Measurements from ENCODE around the gene GLI2. TPM values are rescaled to one million over a fixed set of nuclear protein-coding genes. Genes with fewer than 3 reads are reported as not detected.
A peak's percentile ranks its signal among the peaks of the same experiment; 100 is the strongest.

Gene GLI2
- polyA plus RNA-seq, 1 experiment, result 5.2 TPM

DNA sequence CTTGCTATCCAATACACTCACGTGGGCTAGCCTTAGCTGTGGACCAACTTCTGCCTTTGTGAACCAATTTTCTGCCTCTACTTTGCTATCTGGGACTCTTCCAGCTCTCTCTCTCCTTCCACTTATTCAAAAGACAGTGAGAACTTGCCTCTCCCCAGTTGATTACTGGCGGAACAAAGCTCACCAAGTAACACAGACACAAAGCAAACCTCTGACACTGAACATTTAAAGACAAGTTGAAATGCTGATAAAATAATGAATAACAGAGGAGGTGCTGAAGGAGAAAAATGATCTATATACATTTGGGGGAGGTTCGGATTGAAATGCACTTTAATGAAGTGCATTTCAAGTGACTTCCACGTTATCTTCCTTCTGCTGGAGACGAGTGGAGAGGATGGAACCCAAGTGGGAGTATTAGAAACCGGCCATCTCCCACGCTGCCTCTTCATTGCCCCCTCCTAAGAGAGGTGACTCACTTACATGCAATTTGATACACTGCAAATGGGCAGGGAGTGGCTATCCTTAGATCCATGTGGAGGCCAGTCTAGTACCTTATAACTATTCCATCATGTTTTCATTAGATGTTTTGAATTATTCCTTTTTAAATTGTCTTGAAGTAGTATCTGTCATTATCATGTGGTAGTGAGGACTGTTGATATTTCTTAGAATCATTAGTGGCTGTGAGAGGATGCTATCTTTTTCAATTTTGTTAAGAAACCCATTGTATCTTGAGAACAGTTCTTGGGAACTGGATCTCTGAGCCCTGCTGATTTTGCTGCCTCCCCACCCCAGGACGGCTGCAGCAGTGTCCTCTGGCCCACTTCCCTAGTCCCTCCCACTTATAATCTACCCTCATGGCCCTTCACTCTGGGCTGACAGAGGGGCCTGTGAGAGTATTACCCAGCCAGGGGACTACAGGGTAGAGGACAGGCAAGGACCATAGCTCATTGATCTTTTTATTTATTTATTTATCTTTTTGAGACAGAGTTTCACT, 6.0 kb upstream of the GLI2 start:
- H3K27ac ChIP-seq (ENCODE audit: low read depth, low read length), result peak overlapping the region; percentile 58
- no peak for DNase-seq (ENCODE audit: low read depth, low spot score)
- H3K27me3 ChIP-seq (ENCODE audit: control insufficient read depth, insufficient read depth, low read length), result no peaks in the 10 kb centered on the region
- CTCF ChIA-PET, result interaction anchor here (1.2 kb wide), 1 partner anchor 34 kb away, joined by 4 read pairs; no protein-coding TSS in a partner anchor
- H3K4me3 ChIP-seq (ENCODE audit: low read depth, low read length), result no peak overlapping the region
- H3K9me3 ChIP-seq (ENCODE audit: control insufficient read depth, insufficient read depth, low read length), result peaks cover 7% of the 10 kb centered on the region; the same call in 1 of the 2 replicates
- TF ChIP-seq, protein P1, sequence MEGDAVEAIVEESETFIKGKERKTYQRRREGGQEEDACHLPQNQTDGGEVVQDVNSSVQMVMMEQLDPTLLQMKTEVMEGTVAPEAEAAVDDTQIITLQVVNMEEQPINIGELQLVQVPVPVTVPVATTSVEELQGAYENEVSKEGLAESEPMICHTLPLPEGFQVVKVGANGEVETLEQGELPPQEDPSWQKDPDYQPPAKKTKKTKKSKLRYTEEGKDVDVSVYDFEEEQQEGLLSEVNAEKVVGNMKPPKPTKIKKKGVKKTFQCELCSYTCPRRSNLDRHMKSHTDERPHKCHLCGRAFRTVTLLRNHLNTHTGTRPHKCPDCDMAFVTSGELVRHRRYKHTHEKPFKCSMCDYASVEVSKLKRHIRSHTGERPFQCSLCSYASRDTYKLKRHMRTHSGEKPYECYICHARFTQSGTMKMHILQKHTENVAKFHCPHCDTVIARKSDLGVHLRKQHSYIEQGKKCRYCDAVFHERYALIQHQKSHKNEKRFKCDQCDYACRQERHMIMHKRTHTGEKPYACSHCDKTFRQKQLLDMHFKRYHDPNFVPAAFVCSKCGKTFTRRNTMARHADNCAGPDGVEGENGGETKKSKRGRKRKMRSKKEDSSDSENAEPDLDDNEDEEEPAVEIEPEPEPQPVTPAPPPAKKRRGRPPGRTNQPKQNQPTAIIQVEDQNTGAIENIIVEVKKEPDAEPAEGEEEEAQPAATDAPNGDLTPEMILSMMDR (IDR thresholded peaks at IDR 0.05; ENCODE audit: low read depth, low read length), result no peak
- POLR2A ChIA-PET, result interaction anchor here (0.6 kb wide), 2 partner anchors 40 to 50 kb away, joined by 3 read pairs; no protein-coding TSS in a partner anchor

DNA sequence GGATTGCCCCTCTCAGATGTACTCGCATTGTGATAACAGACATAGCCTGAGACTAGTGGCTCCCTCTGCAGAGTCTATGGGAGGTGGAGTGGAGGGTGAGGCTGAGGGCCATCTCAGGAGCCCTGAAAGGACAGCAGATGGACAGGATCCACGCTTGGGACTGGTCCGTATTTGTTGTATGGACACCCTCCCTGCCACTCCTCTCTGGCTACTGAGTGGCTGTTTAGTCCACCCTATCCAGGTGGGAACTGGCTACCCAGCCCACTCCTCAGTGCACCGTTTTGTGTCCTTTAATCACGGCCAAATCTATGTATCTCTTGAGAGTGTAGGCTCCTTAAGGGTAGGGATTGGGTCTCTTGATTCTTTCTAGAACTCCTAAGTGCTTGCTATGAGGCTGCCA, 4.5 kb upstream of the GLI2 start:
- POLR2A ChIA-PET, result no interaction called here
- CTCF ChIA-PET, result no interaction called here

DNA sequence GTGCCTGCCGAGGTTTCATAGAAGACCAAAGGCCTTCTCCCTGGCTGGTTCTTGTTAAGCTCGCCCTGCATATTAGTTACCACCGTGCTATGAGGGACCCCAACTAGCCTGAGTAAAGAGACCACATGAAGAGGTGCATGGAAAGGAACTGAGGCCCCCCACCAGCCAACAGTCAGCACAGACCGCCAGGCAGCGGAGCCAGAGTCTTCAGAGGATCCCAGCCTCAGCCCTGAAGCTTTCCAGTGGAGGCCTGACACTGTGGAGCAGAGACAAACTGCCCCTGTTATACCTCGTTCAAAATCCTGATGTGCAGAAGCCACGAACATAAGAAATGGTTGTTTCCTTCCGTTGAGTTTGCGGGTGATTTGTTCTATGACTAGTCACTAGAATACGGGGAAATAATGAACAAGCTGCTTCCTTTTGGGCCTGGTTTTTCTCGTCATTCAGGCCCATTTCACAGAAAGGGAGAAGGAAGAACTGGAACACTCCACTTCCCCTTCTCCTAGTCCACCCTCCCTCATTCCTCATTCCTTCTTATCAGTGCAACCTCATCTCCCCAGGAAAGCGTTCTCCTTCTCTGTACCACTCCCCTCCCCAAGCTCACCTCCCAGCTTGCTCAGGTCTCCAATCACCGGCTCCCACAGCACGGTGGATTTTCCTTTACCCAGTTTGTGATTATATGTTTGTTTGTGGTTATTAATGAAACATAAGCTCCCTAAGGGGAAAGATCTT, 3.0 kb upstream of the GLI2 start:
- ChIA-PET POLR2A (interaction anchor here (1.2 kb wide), 1 partner anchor 33 kb away, joined by 5 read pairs; no protein-coding TSS in a partner anchor), CTCF (interaction anchor here (0.8 to 1.3 kb wide), 5 partner anchors 36 to 343 kb away, joined by 3 to 7 read pairs (median 4); no protein-coding TSS in a partner anchor)
- no peaks in the 10 kb centered on the region for H3K27me3 ChIP-seq (ENCODE audit: control insufficient read depth, insufficient read depth, low read length)
- no peak overlapping the region for H3K4me3 ChIP-seq (ENCODE audit: low read depth, low read length)
- H3K27ac ChIP-seq (ENCODE audit: low read depth, low read length), result no peak overlapping the region
- peaks cover 8% of the 10 kb centered on the region; the same call in 1 of the 2 replicates for H3K9me3 ChIP-seq (ENCODE audit: control insufficient read depth, insufficient read depth, low read length)
- TF ChIP-seq, protein P1 (IDR thresholded peaks at IDR 0.05; ENCODE audit: low read depth, low read length), result no peak
- DNase-seq (ENCODE audit: low read depth, low spot score), result no peak

More for the DNA sequence above, 4.5 kb upstream of the GLI2 start:
- no peak overlapping the region for H3K27ac ChIP-seq (ENCODE audit: low read depth, low read length)
- TF ChIP-seq, protein P1 (IDR thresholded peaks at IDR 0.05; ENCODE audit: low read depth, low read length), result no peak
- no peak overlapping the region for H3K4me3 ChIP-seq (ENCODE audit: low read depth, low read length)
- no peak for DNase-seq (ENCODE audit: low read depth, low spot score)
- H3K9me3 ChIP-seq (ENCODE audit: control insufficient read depth, insufficient read depth, low read length), result peaks cover under 1% of the 10 kb centered on the region; the same call in 1 of the 2 replicates
- H3K27me3 ChIP-seq (ENCODE audit: control insufficient read depth, insufficient read depth, low read length), result no peaks in the 10 kb centered on the region

- Histone ChIP-seq H3K4me3 (ENCODE audit: low read depth, low read length) (no peak overlapping the region), H3K9me3 (ENCODE audit: control insufficient read depth, insufficient read depth, low read length) (peaks cover 8% of the 10 kb centered on the region; the same call in 1 of the 2 replicates), H3K27me3 (ENCODE audit: control insufficient read depth, insufficient read depth, low read length) (no peaks in the 10 kb centered on the region), H3K27ac (ENCODE audit: low read depth, low read length) (no peak overlapping the region)
- POLR2A ChIA-PET, result interaction anchor here (1.2 kb wide), 1 partner anchor 33 kb away, joined by 5 read pairs; no protein-coding TSS in a partner anchor
- TF ChIP-seq, protein P1 (IDR thresholded peaks at IDR 0.05; ENCODE audit: low read depth, low read length), result no peak
- no peak for DNase-seq (ENCODE audit: low read depth, low spot score)
- CTCF ChIA-PET, result interaction anchor here (0.8 to 1.3 kb wide), 5 partner anchors 37 to 342 kb away, joined by 3 to 7 read pairs (median 4); no protein-coding TSS in a partner anchor
Observed at GRCh38 chr2:120733238-120733932, 2.3 kb upstream of the GLI2 start.

All from AG04450 (cell line).